Measurements from ENCODE around the gene MPPED1. TPM values are rescaled to one million over a fixed set of nuclear protein-coding genes. Genes with fewer than 3 reads are reported as not detected.

MPPED1 gene
- total and polyA plus RNA-seq, 2 of the 13 experiments (the other 11 are each of a cell fraction or from before 2014, with no cell fraction given): 0.77 TPM; not detected in 1

- TF ChIP-seq MBD4 (IDR thresholded peaks at IDR 0.05; ENCODE audit: borderline replicate concordance, low read length): no peak
- no peak for TF ChIP-seq ETV6 (CRISPR knock-in tag; conservative IDR thresholded peaks at IDR 0.05)
- TF ChIP-seq MAFG (CRISPR knock-in tag; IDR thresholded peaks at IDR 0.05): no peak
- TF ChIP-seq KIAA2018 (CRISPR knock-in tag; IDR thresholded peaks at IDR 0.05; ENCODE audit: borderline replicate concordance): no peak
- no peak for TF ChIP-seq MYNN (CRISPR knock-in tag; IDR thresholded peaks at IDR 0.05; ENCODE audit: low read depth)
- TF ChIP-seq SP1 (IDR thresholded peaks at IDR 0.05): no peak
- 0 out of 2 replicates have a peak, but pooled peaks have one; percentile 33 for TF ChIP-seq SP1 (CRISPR knock-in tag; IDR thresholded peaks at IDR 0.05)
- 0 out of 2 replicates have a peak, but pooled peaks have one; percentile 7 for TF ChIP-seq TCF7 (IDR thresholded peaks at IDR 0.05; ENCODE audit: low read depth)
- peak; percentile 56; the same call in 1 of the 2 replicates for TF ChIP-seq HIVEP1 (CRISPR knock-in tag; IDR thresholded peaks at IDR 0.05)
- TF ChIP-seq POLR2A (IDR thresholded peaks at IDR 0.05; ENCODE audit: insufficient read depth in 1 of 2, low read depth in 2 of 2, low read length in 2 of 2): no peak
- TF ChIP-seq ZFY (CRISPR knock-in tag; IDR thresholded peaks at IDR 0.05): peak; percentile 64
- TF ChIP-seq MBNL3 (CRISPR knock-in tag; conservative IDR thresholded peaks at IDR 0.05): no peak
- peak; percentile 44; the same call in 1 of the 2 replicates for TF ChIP-seq KAT8 (CRISPR knock-in tag; IDR thresholded peaks at IDR 0.05)
- TF ChIP-seq DMAP1 (CRISPR knock-in tag; IDR thresholded peaks at IDR 0.05): peak; percentile 33; the same call in 1 of the 2 replicates
- TF ChIP-seq, protein P1, sequence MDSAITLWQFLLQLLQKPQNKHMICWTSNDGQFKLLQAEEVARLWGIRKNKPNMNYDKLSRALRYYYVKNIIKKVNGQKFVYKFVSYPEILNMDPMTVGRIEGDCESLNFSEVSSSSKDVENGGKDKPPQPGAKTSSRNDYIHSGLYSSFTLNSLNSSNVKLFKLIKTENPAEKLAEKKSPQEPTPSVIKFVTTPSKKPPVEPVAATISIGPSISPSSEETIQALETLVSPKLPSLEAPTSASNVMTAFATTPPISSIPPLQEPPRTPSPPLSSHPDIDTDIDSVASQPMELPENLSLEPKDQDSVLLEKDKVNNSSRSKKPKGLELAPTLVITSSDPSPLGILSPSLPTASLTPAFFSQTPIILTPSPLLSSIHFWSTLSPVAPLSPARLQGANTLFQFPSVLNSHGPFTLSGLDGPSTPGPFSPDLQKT (CRISPR knock-in tag; IDR thresholded peaks at IDR 0.05; ENCODE audit: borderline replicate concordance): no peak
- no peak for TF ChIP-seq RCOR2 (CRISPR knock-in tag; IDR thresholded peaks at IDR 0.05)
- TF ChIP-seq LCORL (IDR thresholded peaks at IDR 0.05): no peak
- TF ChIP-seq LCORL (CRISPR knock-in tag; IDR thresholded peaks at IDR 0.05): peak; percentile 91
- TF ChIP-seq ZBTB49 (CRISPR knock-in tag; IDR thresholded peaks at IDR 0.05; ENCODE audit: borderline replicate concordance): no peak
- no peak for TF ChIP-seq ZNF546 (CRISPR knock-in tag; conservative IDR thresholded peaks at IDR 0.05)
- TF ChIP-seq PHF21A (CRISPR knock-in tag; IDR thresholded peaks at IDR 0.05): peak; percentile 92
Measured at GRCh38 chr22:43393132-43393843, 18.5 kb upstream of the MPPED1 start (continued).
